Globus pallidus (tissue), 1 donor: ENCODE results near the gene MAGOH.

ENCODE experiments used
- DNase-seq: peaks from one replicate; pipeline ENCODE4 v3.0.0-alpha.2; 2015; ENCODE audit warnings: low spot score

MAGOH gene

GRCh38 chr1:53270873-53271272 is 32.6 kb upstream of the MAGOH start:
- DNase-seq = no peak

- DNase-seq = no peak
These were observed 31.8 kb upstream of the MAGOH start for GRCh38 chr1:53270107-53270506.

GRCh38 chr1:53267761-53268160 is 29.4 kb upstream of the MAGOH start:
- no peak for DNase-seq

- no peak for DNase-seq
These were observed 27.7 kb upstream of the MAGOH start for GRCh38 chr1:53266038-53266437.

- no peak for DNase-seq
These were observed 27.3 kb upstream of the MAGOH start for GRCh38 chr1:53265581-53265980.

- DNase-seq = no peak
These were observed 25.7 kb upstream of the MAGOH start for GRCh38 chr1:53264048-53264447.

GRCh38 chr1:53262000-53262399 is 23.7 kb upstream of the MAGOH start:
- no peak for DNase-seq

- DNase-seq = no peak
These were observed 22.4 kb upstream of the MAGOH start for GRCh38 chr1:53260631-53261247.

- DNase-seq = no peak
These were observed 21.6 kb upstream of the MAGOH start for GRCh38 chr1:53259932-53260331.

GRCh38 chr1:53258216-53258615 is 19.9 kb upstream of the MAGOH start:
- DNase-seq = no peak

- DNase-seq = no peak
These were observed 19.2 kb upstream of the MAGOH start for GRCh38 chr1:53257454-53258081.

- no peak for DNase-seq
These were observed 18.5 kb upstream of the MAGOH start for GRCh38 chr1:53256511-53257453.

GRCh38 chr1:53255031-53255430 is 16.7 kb upstream of the MAGOH start:
- DNase-seq = no peak

- no peak for DNase-seq
These were observed 15.8 kb upstream of the MAGOH start for GRCh38 chr1:53254011-53254640.

GRCh38 chr1:53250325-53250724 is 12.0 kb upstream of the MAGOH start:
- DNase-seq = no peak

GRCh38 chr1:53249706-53250105 is 11.4 kb upstream of the MAGOH start:
- no peak for DNase-seq

GRCh38 chr1:53246261-53247134 is 8.2 kb upstream of the MAGOH start:
- DNase-seq = no peak

- no peak for DNase-seq
These were observed 5.8 kb upstream of the MAGOH start for GRCh38 chr1:53244141-53244540.

- DNase-seq = no peak
These were observed 4.1 kb upstream of the MAGOH start for GRCh38 chr1:53242381-53242780.

- no peak for DNase-seq
These were observed 3.5 kb upstream of the MAGOH start for GRCh38 chr1:53241828-53242227.

- no peak for DNase-seq
These were observed 680 bp downstream of the MAGOH start for GRCh38 chr1:53237638-53238037.

GRCh38 chr1:53220962-53221286 is 17.4 kb downstream of the MAGOH start:
- DNase-seq = no peak
